ENCODE data around the gene DLL1.

DNA sequence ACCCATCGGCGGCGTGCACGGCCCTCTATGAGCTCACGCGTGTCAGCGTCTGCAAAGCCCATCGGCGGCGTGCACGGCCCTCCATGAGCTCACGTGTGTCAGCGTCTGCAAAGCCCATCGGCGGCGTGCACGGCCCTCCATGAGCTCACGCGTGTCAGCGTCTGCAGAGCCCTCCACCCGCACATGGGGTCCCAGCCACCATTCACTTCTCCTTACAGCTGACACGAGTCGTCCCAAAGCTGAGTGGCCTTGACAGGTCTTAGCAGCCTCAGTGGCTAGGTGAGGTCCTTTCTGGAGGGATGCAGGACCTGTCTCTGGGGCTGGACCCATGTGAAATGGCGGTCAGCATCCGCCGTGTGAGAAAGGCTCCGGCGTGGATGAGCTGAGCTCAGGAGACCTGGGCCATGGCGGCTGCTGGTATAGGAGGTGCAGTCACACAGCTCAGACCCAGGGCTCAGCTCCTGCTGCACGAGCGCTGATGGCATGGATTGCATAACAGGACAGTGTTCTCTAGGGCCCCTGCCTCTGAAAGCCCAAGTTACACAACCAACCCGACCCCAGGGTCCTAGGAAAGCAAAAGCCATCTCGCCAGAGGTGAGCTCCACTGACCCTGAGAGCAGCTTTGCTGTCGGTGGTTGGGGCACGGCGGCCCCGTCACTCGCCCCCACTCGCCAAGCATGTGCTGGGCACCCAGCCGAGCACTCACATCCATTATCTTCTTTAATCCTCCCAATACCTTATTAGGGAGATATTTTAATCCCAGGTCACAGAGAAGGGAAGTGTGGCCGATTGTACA is 38.9 kb downstream of the DLL1 start:
- TF ChIP-seq, protein P1, sequence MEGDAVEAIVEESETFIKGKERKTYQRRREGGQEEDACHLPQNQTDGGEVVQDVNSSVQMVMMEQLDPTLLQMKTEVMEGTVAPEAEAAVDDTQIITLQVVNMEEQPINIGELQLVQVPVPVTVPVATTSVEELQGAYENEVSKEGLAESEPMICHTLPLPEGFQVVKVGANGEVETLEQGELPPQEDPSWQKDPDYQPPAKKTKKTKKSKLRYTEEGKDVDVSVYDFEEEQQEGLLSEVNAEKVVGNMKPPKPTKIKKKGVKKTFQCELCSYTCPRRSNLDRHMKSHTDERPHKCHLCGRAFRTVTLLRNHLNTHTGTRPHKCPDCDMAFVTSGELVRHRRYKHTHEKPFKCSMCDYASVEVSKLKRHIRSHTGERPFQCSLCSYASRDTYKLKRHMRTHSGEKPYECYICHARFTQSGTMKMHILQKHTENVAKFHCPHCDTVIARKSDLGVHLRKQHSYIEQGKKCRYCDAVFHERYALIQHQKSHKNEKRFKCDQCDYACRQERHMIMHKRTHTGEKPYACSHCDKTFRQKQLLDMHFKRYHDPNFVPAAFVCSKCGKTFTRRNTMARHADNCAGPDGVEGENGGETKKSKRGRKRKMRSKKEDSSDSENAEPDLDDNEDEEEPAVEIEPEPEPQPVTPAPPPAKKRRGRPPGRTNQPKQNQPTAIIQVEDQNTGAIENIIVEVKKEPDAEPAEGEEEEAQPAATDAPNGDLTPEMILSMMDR (IDR thresholded peaks at IDR 0.05; ENCODE audit: low read length) = no peak
- no peak for TF ChIP-seq EZH2 (IDR thresholded peaks at IDR 0.05; ENCODE audit: borderline replicate concordance, low read length)
